ENCODE results near the gene PSMD14.
"Not testable (repeated sequence)": the region's sequence is repeated elsewhere in the genome, so short reads cannot be mapped to it uniquely, and the experiment has no call there.

PSMD14 gene

DNA sequence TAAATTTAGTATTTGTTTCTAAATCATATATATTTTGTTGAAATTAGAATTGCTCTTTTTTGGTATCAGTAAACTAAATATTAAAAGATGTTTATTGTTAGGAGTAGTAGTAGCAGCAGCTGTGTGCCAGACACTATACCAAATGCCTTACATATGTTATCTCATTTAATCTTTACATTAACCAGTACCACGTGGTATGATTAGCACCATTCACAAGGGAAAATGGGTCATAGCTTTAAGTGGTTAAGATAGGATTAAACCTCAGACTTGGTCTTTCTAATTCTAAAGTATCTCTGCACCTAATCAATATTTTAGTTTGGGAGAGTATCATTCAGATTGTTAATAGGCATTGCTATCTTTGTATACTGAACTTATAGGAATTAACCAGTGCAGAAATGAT lies 29.0 kb downstream of the PSMD14 start:
- DNase-seq = no peak

DNA sequence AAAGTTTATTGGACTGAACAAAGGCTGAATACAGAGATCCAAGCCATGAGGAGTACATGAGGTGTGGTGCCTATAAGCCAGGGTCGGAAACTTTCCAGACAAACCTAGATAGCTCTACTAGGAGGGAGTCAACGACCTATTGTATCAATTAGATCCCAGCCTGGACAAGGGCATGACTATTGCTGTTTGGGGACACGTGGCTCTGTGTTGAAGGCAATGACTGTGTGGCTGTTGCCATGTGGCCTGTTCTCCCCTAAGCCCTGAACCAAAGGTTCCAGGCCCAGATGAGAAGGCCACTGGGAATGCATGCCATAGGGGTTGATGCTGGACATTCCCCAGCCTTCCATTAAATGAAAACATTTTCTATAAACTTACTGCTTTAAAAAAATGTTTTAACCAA lies 31.3 kb downstream of the PSMD14 start:
- not testable (repeated sequence) for DNase-seq

DNA sequence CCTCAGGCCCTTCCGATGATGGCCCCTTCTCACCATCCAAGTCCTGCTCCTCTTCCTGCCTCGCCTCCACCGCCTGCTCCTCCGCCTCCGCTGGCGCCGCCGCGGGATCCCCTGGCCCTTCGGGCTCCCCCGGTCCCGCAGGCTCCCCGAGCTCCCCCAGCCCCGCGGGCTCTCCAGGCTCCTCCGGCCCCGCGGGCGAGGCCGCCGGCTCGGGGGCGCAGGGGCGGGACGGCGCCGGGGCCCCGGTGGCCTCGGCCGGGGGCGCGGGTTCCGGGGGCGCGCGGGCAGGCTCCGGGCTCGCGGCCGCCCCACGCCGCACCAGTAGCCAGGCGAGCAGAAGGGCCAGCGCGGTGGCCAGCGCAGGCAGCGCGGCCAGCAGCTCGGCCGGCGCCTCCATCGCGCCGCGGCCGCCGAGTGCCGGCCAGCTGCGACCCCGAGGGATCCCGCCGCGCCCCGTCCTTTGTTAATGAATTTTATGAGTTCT lies 32.7 kb downstream of the PSMD14 start:
- DNase-seq = not testable (repeated sequence)

- DNase-seq = no peak
Measured at GRCh38 chr2:161343235-161343634, 35.0 kb downstream of the PSMD14 start.

- no peak for DNase-seq
Measured at GRCh38 chr2:161344692-161345091, 36.5 kb downstream of the PSMD14 start.

DNA sequence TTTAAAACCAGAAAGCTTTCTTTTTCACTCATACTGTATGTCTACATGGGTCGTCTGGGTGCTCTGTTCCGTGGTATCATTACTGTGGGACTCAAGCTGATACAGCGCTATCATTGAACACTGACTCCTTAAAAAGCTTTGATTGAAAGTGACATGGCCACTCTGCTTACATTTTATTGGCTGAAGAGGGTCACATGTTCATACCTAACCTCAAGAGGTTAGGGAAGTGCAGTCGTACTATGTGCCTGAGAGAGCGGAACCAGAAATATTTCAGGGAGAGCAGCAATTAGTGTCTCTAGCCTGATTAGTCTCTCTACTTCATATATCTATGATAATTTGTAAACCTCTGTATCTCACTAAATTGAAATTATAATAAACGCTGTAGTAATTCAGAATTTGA lies 43.5 kb downstream of the PSMD14 start:
- DNase-seq = no peak

- DNase-seq = no peak
Measured at GRCh38 chr2:161352719-161353118, 44.5 kb downstream of the PSMD14 start.

DNA sequence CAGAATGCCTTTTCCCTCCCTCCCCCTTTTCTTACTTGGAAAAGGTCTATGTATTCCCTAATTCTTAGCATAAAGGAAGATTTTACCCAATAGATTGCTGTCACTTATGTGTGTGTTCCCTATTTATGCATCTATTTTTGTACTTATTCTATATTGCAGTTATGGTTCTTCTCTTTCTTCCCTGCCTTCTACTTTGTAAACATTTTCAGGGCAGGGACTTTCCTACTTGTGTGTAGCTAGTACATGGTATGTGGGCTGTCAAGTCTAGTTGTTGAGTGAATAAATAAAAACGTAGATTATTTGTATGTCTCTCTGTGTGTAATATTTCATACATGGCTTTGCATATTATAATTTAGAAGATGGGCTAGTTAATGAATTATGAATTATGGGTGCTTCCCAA lies 45.3 kb downstream of the PSMD14 start:
- no peak for DNase-seq

DNA sequence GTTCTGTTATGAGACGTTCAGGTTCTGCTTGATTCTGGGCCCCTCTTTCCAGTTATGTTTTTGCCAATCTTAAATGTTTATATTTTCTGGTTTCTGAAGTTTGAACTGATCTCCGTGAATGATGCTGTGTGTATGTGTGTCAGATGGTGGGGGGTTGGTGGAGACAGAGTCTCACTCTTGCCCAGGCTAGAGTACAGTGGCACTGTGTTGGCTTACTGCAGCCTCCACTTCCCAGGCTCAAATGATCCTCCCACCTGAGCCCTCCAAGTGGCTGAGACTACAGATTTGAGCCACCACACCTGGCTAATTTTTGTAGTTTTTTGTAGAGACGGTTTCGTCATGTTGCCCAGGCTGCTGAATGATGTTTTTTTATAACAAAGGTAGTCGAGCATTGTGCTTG lies 45.9 kb downstream of the PSMD14 start:
- DNase-seq = no peak

DNA sequence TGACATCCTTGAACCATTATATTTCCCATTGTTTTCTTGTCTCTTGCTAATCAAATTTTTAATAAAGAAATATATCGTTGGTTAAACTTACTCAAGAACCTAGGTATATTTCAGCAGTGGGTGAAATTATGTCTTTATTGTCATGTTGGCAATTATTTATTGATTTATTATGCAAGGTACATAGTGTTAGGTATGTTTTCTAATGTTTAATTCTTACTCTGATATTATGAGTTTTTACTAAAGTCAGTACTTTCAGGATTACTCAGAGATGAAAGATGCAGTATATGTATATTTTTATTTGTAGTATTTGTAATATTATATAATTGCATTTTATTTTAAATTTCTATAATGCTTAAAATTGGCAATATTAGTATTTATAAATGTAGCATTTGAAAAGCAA lies 46.9 kb downstream of the PSMD14 start:
- no peak for DNase-seq

DNA sequence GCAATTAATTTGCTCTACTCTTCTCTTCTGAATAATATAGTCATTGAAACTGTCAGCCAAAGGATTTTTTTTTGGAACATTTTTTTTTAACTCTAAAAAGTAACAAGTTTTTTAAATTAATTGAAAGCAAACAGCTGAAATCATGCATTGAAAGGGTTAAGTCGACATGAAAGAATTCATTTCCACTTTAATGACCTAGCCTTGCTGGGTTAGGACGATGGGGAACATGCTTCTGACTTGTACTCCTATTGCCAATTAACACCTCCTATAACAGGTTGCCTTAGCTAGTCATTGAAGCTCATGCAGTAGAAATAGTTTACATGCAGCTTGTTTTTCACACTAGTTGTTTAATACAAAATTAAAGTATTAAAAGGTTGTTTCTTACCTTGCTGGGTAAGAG lies 47.8 kb downstream of the PSMD14 start:
- no peak for DNase-seq

DNA sequence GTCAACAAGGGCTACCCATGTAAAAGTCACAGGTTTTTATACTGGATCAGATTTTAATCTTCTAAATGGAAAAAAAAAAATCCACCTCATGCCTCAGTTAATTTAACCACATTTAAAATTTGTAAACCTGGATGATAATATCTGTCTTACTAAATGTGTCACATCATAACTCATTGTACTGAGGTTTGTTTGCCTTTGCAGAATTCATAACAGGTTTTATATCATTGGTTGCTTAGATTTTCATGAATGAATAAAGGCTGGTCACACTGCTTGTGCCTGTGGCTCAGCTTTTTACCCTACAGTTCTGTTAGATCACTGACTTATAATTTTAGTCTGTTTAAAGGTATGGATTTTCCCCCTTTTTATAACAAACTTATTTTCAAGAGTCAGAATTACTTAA lies 48.9 kb downstream of the PSMD14 start:
- no peak for DNase-seq

DNA sequence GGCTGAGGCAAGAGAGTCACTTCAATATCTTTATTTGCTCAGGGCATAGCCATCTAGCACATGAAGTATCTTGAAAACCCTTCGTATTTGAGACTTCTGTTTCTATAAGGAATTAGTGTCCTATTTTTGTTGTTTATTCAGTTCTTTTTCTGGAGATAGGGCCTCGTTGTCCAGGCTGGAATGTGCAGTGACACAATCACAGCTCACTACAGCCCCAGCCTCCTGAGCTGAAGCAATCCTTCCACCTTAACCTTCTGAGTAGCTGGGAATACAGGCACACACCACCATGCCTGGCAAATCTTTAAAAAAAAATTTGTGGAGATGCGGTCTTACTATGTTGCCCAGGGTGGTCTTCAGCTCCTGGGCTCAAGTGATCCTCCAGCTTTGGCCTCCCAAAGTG lies 50.6 kb downstream of the PSMD14 start:
- no peak for DNase-seq

GRCh38 chr2:161360095-161360654 lies 52.0 kb downstream of the PSMD14 start:
- not testable (repeated sequence) for DNase-seq

DNA sequence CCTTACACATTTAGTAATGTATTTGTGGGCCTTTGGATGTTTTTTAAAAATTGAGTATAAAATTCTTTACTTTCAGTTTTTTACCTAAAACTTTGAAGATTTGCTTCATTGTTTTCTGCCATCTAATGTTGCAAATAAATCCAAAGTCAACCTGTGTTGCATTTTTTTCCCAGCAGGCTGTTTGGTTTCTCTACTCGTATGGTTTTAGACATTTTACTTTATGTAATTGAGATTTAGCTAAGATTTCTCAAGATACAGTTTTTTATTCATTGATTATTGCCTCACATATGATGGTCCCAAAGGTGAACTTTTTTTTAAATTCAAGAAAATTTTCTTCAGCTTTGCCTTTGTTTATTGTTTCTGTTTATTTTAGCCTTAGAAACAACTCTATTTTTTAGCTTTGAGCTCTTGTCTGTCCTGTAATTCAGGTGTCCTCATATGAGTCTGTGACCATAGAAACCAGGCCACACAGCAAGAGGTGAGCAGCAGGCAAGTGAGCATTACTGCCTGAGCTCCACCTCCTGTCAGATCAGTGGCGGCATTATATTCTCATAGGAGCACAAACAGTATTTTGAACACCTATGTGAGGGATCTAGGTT lies 54.4 kb downstream of the PSMD14 start:
- DNase-seq = no peak

DNA sequence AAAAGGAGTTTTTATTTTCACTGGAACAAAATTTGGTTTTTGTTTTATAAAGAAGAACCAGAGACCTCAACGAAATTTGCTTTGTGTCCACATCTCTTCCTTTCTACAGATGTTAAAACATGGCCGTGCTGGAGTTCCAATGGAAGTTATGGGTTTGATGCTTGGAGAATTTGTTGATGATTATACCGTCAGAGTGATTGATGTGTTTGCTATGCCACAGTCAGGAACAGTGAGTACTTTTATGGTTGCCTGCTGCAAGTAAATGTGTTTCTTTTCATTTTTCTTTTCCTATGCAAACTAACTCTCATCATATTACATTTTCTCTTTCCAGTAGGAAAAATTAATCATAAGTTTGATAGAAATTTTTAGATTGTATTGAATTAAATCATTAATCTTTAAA lies 59.5 kb downstream of the PSMD14 start:
- DNase-seq = no peak

DNA sequence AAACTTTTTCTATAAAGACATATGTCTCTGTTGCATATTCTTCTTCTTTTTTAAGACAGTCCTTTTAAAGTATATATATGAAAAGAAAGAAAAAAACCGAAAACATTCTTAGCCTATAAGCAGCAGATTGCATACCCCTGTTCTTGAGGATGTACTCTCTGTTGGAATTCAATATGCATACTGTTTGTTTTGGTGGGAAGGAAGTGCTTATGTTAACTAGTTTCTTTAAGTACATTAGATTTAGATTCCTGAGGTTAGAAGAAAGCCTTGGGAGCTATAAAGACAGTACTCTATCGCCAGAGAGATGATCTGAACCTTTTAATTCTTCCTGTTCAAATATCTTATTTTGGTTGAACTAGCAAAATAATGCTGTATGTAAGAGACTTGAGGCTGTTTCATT lies 61.1 kb downstream of the PSMD14 start:
- DNase-seq = no peak

DNA sequence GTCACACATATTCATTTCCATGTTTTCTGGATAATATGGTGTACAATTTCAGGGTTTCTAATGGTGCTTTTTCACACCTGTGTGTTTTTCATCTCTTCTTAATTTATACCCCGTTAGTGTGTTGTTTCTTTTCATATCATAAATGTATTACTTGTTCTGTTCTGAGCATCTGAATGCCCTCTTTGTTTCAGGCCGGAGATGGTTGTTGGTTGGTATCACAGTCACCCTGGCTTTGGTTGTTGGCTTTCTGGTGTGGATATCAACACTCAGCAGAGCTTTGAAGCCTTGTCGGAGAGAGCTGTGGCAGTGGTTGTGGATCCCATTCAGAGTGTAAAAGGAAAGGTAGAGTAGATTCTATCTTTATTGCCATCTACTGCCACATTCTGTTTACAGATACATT lies 62.8 kb downstream of the PSMD14 start:
- DNase-seq = no peak

GRCh38 chr2:161371869-161372268 lies 63.6 kb downstream of the PSMD14 start:
- DNase-seq = no peak

GRCh38 chr2:161373942-161374341 lies 65.7 kb downstream of the PSMD14 start:
- no peak for DNase-seq

GRCh38 chr2:161374446-161374845 lies 66.2 kb downstream of the PSMD14 start:
- no peak for DNase-seq

DNA sequence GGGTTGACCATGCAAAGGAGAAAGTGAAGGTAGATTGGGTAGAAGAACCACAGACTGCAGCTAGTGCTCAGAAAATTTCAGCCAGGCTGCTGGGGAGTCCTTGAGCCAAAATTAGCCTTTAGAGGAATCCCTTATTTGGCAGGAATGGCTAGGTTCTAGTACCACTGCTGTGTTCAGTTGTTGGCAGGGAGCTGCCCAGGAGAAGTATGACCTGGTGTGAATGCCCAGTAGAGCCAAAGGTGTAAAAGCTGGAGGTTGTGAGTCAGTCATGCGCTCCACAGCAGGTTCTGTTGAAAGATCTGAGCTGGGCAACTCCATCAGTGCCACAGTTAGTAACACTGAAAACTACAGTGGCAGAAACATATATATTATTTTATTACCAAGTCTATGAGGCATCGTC lies 71.5 kb downstream of the PSMD14 start:
- DNase-seq = no peak

- no peak for DNase-seq
Measured at GRCh38 chr2:161381546-161381945, 73.3 kb downstream of the PSMD14 start.

- DNase-seq = no peak
Measured at GRCh38 chr2:161382747-161383146, 74.5 kb downstream of the PSMD14 start.

DNA sequence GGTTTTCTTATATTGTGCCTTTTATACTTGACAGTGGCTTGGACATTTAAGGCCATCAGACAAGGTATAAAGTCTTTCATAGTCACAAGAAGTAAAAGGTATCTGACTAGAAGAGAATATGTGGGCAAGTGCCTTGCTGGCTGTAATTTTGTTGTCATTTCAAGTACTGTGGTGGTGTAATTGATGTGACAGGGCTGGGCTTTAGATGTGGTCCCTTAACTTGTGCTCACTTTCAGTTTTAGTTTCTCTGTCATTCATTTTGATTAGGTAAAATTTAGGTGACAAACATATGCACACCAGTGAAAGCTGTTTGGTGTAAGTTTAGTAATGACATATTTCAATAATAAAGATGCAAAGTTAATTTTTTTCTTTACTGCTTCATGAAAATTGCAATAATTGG lies 76.6 kb downstream of the PSMD14 start:
- DNase-seq = no peak

Measured in MV-4-11 (cell line).